Measurements from ENCODE around the gene CTU2.

The CTU2 gene

GRCh38 chr16:88696441-88696840 lies 9.9 kb upstream of the CTU2 start:
- no peak overlapping the region for H3K4me3 Mint-ChIP-seq
- no peaks in the 10 kb centered on the region for H3K9me3 Mint-ChIP-seq
- H3K27ac Mint-ChIP-seq, result no peak overlapping the region
- H3K4me1 Mint-ChIP-seq, result no peaks in the 10 kb centered on the region
- H3K27me3 Mint-ChIP-seq (ENCODE audit: low read depth), result no peaks in the 10 kb centered on the region
- TF ChIP-seq CTCF (IDR thresholded peaks at IDR 0.05; ENCODE audit: unreplicated experiment in 3 of 3), result no peak
- no peaks in the 10 kb centered on the region for H3K36me3 Mint-ChIP-seq (ENCODE audit: low read depth)

- Mint-ChIP-seq H3K36me3 (ENCODE audit: low read depth) (no peaks in the 10 kb centered on the region), H3K27me3 (ENCODE audit: low read depth) (no peaks in the 10 kb centered on the region), H3K9me3 (no peaks in the 10 kb centered on the region), H3K27ac (no peak overlapping the region), H3K4me3 (no peak overlapping the region), H3K4me1 (no peaks in the 10 kb centered on the region)
- no peak for TF ChIP-seq CTCF (IDR thresholded peaks at IDR 0.05; ENCODE audit: unreplicated experiment in 3 of 3)
These were observed 9.0 kb upstream of the CTU2 start for GRCh38 chr16:88697116-88697830.

- no peaks in the 10 kb centered on the region for H3K27me3 Mint-ChIP-seq (ENCODE audit: low read depth)
- peak in 1 of 3 experiments; percentile 16 for TF ChIP-seq CTCF (IDR thresholded peaks at IDR 0.05; ENCODE audit: unreplicated experiment in 3 of 3)
- no peaks in the 10 kb centered on the region for H3K4me1 Mint-ChIP-seq
- H3K4me3 Mint-ChIP-seq, result no peak overlapping the region
- H3K27ac Mint-ChIP-seq, result no peak overlapping the region
- H3K36me3 Mint-ChIP-seq (ENCODE audit: low read depth), result no peaks in the 10 kb centered on the region
- H3K9me3 Mint-ChIP-seq, result no peaks in the 10 kb centered on the region
These were observed 8.3 kb upstream of the CTU2 start for GRCh38 chr16:88697831-88698615.

- Mint-ChIP-seq H3K36me3 (ENCODE audit: low read depth) (no peaks in the 10 kb centered on the region), H3K4me1 (no peaks in the 10 kb centered on the region), H3K27me3 (ENCODE audit: low read depth) (no peaks in the 10 kb centered on the region), H3K9me3 (no peaks in the 10 kb centered on the region), H3K4me3 (no peak overlapping the region), H3K27ac (no peak overlapping the region)
- no peak for TF ChIP-seq CTCF (IDR thresholded peaks at IDR 0.05; ENCODE audit: unreplicated experiment in 3 of 3)
These were observed 7.7 kb upstream of the CTU2 start for GRCh38 chr16:88698646-88699045.

GRCh38 chr16:88699180-88699579 lies 7.1 kb upstream of the CTU2 start:
- Mint-ChIP-seq H3K36me3 (ENCODE audit: low read depth) (no peaks in the 10 kb centered on the region), H3K4me1 (peaks cover 5% of the 10 kb centered on the region), H3K4me3 (no peak overlapping the region), H3K27ac (no peak overlapping the region), H3K27me3 (ENCODE audit: low read depth) (no peaks in the 10 kb centered on the region), H3K9me3 (no peaks in the 10 kb centered on the region)
- no peak for TF ChIP-seq CTCF (IDR thresholded peaks at IDR 0.05; ENCODE audit: unreplicated experiment in 3 of 3)

- Mint-ChIP-seq H3K9me3 (no peaks in the 10 kb centered on the region), H3K27ac (no peak overlapping the region), H3K27me3 (ENCODE audit: low read depth) (no peaks in the 10 kb centered on the region), H3K4me1 (peaks cover 9% of the 10 kb centered on the region), H3K4me3 (no peak overlapping the region), H3K36me3 (ENCODE audit: low read depth) (no peaks in the 10 kb centered on the region)
- no peak for TF ChIP-seq CTCF (IDR thresholded peaks at IDR 0.05; ENCODE audit: unreplicated experiment in 3 of 3)
These were observed 6.0 kb upstream of the CTU2 start for GRCh38 chr16:88700322-88700635.

Data from nephron (organoid).